ENCODE results near the gene REG3G. TPM values are rescaled to one million over a fixed set of nuclear protein-coding genes. Genes with fewer than 3 reads are reported as not detected.

The REG3G gene
- total RNA-seq, 1 experiment from 2014 or later: not detected

DNA sequence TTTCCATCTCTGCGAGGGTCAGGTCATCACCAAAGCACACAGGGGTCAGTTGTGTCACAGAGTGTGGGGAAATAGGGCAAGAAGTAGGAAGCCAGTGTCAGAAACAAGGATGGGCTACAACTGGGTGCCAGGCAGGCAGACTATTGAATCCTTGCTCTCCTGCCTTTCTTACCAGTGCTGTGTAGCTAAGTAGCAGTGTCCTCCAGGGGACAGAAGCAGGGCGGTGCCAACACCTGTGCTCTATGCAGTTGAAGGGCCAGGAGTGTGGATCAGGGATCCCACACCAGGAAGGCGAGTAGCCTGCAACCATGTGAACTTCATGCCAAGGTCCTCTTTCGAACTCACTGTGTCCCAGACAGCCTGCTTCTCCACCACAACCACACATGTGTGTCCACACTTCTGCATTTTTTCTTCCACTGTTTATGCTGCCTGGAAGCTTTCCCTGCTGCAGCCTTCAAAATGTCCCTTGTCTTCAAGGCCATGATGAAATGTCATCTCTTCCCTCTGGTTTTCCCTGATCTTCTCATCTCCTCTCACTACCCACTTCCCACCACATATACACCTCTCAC, 25.4 kb upstream of the REG3G start:
- peaks cover 9% of the 10 kb centered on the region for H3K27me3 Mint-ChIP-seq (ENCODE audit: insufficient read depth, unreplicated experiment)
- H3K36me3 Mint-ChIP-seq (ENCODE audit: insufficient read depth, unreplicated experiment): no peaks in the 10 kb centered on the region
- ChIA-PET CTCF (no interaction called here), POLR2A (no interaction called here)
- no peak overlapping the region for H3K4me3 Mint-ChIP-seq (ENCODE audit: unreplicated experiment)
- peaks cover 1% of the 10 kb centered on the region for H3K27me3 ChIP-seq (replicated peaks; ENCODE audit: control insufficient read depth, insufficient read depth, low read length)
- no peak overlapping the region for H3K27ac Mint-ChIP-seq (ENCODE audit: unreplicated experiment)
- H3K4me3 ChIP-seq (ENCODE audit: low read depth, low read length): no peak overlapping the region
- no TSS peak for BruUV-seq (replicated peaks)
- H3K9me3 Mint-ChIP-seq (ENCODE audit: unreplicated experiment): no peaks in the 10 kb centered on the region
- no peaks in the 10 kb centered on the region for H3K36me3 ChIP-seq (ENCODE audit: control insufficient read depth, insufficient read depth, low read length)
- no peak for DNase-seq
- no peaks in the 10 kb centered on the region for H3K4me1 ChIP-seq
- H3K4me1 Mint-ChIP-seq (ENCODE audit: low read depth, unreplicated experiment): no peaks in the 10 kb centered on the region
- intact Hi-C loops (cut with micrococcal nuclease; ENCODE audit: unreplicated experiment): no loop called here
- H3K9me3 ChIP-seq: no peaks in the 10 kb centered on the region
- TF ChIP-seq, protein P1, sequence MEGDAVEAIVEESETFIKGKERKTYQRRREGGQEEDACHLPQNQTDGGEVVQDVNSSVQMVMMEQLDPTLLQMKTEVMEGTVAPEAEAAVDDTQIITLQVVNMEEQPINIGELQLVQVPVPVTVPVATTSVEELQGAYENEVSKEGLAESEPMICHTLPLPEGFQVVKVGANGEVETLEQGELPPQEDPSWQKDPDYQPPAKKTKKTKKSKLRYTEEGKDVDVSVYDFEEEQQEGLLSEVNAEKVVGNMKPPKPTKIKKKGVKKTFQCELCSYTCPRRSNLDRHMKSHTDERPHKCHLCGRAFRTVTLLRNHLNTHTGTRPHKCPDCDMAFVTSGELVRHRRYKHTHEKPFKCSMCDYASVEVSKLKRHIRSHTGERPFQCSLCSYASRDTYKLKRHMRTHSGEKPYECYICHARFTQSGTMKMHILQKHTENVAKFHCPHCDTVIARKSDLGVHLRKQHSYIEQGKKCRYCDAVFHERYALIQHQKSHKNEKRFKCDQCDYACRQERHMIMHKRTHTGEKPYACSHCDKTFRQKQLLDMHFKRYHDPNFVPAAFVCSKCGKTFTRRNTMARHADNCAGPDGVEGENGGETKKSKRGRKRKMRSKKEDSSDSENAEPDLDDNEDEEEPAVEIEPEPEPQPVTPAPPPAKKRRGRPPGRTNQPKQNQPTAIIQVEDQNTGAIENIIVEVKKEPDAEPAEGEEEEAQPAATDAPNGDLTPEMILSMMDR (IDR thresholded peaks at IDR 0.05; ENCODE audit: insufficient read depth in 1 of 2, low read depth in 1 of 2, low read length in 1 of 2, severe bottlenecking in 1 of 2, unreplicated experiment in 1 of 2): no peak

DNA sequence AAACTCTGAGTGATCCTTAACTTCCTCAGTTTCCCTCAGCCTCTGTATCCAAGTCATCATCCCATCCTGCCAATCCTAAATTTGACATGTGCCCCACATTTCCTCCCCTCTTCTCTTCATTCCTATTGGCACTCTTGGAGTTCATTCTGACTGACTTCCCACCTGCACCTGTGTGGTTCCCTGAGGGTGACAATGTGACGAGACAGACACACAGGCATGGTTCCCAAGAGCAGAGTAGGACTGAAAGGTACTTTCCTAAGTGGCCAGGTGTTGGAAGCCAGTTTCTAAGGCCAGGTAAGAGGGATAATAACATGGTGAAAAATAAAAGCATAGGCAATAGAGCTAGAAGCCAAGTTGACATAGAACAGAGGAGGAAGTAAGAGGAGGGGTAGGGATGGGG, 24.2 kb upstream of the REG3G start:
- CTCF ChIA-PET: interaction anchor here (0.6 kb wide), 1 partner anchor 328 kb away, joined by 4 read pairs; no protein-coding TSS in a partner anchor
- H3K4me1 Mint-ChIP-seq (ENCODE audit: low read depth, unreplicated experiment): no peaks in the 10 kb centered on the region
- no peak overlapping the region for H3K4me3 ChIP-seq (ENCODE audit: low read depth, low read length)
- H3K27me3 Mint-ChIP-seq (ENCODE audit: insufficient read depth, unreplicated experiment): peaks cover 11% of the 10 kb centered on the region
- BruUV-seq (replicated peaks): no TSS peak
- no peaks in the 10 kb centered on the region for H3K9me3 Mint-ChIP-seq (ENCODE audit: unreplicated experiment)
- H3K27ac Mint-ChIP-seq (ENCODE audit: unreplicated experiment): no peak overlapping the region
- no peaks in the 10 kb centered on the region for H3K9me3 ChIP-seq
- intact Hi-C loops (cut with micrococcal nuclease; ENCODE audit: unreplicated experiment): no loop called here
- POLR2A ChIA-PET: no interaction called here
- TF ChIP-seq, protein P1 (IDR thresholded peaks at IDR 0.05; ENCODE audit: insufficient read depth in 1 of 2, low read depth in 1 of 2, low read length in 1 of 2, severe bottlenecking in 1 of 2, unreplicated experiment in 1 of 2): no peak
- no peak overlapping the region for H3K4me3 Mint-ChIP-seq (ENCODE audit: unreplicated experiment)
- peaks cover under 1% of the 10 kb centered on the region for H3K27me3 ChIP-seq (replicated peaks; ENCODE audit: control insufficient read depth, insufficient read depth, low read length)
- H3K36me3 Mint-ChIP-seq (ENCODE audit: insufficient read depth, unreplicated experiment): no peaks in the 10 kb centered on the region
- H3K36me3 ChIP-seq (ENCODE audit: control insufficient read depth, insufficient read depth, low read length): no peaks in the 10 kb centered on the region
- H3K4me1 ChIP-seq: no peaks in the 10 kb centered on the region
- DNase-seq: no peak

DNA sequence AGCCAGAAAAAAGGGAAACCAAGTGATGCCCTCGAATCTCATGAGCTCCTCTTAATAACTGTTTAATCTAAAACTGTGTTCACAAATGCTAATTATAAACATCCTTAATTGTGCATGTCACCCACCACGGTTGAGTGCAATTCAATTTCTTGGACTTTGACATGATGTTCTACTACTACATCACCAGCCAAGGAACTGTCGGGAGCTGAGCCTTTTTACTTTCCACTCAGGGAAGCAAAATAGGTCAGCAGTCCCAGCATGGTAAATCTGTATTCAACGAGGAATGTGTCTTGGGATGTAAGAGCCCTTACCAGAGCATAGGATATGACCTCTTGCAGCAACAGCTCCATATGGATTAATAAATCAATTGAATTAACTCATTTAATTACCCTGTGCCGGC, 20.8 kb upstream of the REG3G start:
- H3K9me3 ChIP-seq: no peaks in the 10 kb centered on the region
- no peaks in the 10 kb centered on the region; the same call in 1 of the 2 replicates for H3K27me3 ChIP-seq (replicated peaks; ENCODE audit: control insufficient read depth, insufficient read depth, low read length)
- Mint-ChIP-seq H3K4me3 (ENCODE audit: unreplicated experiment) (no peak overlapping the region), H3K4me1 (ENCODE audit: low read depth, unreplicated experiment) (no peaks in the 10 kb centered on the region), H3K27ac (ENCODE audit: unreplicated experiment) (no peak overlapping the region), H3K27me3 (ENCODE audit: insufficient read depth, unreplicated experiment) (peaks cover 12% of the 10 kb centered on the region), H3K9me3 (ENCODE audit: unreplicated experiment) (no peaks in the 10 kb centered on the region), H3K36me3 (ENCODE audit: insufficient read depth, unreplicated experiment) (no peaks in the 10 kb centered on the region)
- no peaks in the 10 kb centered on the region for H3K36me3 ChIP-seq (ENCODE audit: control insufficient read depth, insufficient read depth, low read length)
- ChIA-PET POLR2A (no interaction called here), CTCF (no interaction called here)
- H3K4me3 ChIP-seq (ENCODE audit: low read depth, low read length): no peak overlapping the region
- no peaks in the 10 kb centered on the region for H3K4me1 ChIP-seq
- TF ChIP-seq, protein P1 (IDR thresholded peaks at IDR 0.05; ENCODE audit: insufficient read depth in 1 of 2, low read depth in 1 of 2, low read length in 1 of 2, severe bottlenecking in 1 of 2, unreplicated experiment in 1 of 2): no peak
- intact Hi-C loops (cut with micrococcal nuclease; ENCODE audit: unreplicated experiment): no loop called here
- DNase-seq: no peak
- BruUV-seq (replicated peaks): no TSS peak
